ENCODE results near the gene C1orf141.
"Not testable (repeated sequence)": the region's sequence is repeated elsewhere in the genome, so short reads cannot be mapped to it uniquely, and the experiment has no call there.

The C1orf141 gene

DNA sequence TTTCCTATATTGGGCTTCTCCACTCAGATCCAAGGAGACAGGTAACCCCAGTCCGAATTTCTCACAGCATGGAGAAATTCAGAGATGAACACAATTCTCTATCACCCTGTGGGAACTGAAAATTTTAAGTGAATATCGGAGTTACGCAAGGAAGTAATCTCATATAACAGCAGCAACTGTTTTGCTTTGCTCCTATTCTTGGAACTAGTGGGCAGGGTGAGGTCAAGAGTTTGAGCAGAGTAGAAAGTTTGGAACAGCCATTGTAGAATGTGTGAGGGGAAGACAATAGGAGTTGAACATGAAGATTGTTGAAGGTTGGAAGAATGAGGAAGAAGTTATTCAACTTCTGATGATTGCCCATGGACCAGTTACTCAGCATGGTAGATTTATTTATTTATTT, 56.5 kb downstream of the C1orf141 start:
- no peak for DNase-seq

DNA sequence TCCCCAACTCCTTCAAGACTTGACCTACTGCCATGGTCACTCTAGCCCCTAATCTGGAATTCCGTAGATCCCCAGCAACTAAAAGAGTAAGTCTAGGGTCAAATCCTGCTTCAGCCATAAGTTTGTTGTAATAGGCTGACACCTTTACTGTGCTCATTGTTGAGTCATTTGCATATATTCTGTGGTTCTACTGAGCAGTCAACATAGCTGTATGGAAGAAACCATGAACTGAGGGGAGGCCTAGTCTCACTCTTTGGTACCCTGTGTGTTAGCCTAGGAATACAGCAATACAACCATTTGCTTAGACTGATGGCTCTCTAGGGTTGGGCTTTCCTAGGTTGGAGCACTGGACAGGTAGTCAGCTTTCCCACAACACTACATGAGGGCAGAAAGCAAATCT, 57.2 kb downstream of the C1orf141 start:
- no peak for DNase-seq

DNA sequence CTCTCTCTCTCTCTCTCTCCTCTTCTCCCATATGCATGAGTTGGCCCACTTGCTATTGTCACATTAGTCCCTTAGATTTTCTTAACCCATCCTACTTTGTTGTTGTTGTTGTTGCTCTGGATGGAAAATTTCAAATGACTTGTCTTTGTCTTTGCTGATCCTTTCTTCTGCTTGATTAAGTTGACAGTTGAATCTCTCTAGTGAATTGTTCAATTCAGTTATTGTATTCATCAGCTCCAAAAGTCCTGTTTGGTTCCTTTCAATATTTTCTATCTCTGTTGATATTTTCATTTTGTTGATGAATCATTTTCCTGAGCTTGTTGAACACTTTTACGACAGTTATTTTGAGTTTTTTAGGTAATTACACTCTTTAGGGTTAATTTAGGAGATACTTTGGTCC, 62.0 kb downstream of the C1orf141 start:
- DNase-seq = no peak

DNA sequence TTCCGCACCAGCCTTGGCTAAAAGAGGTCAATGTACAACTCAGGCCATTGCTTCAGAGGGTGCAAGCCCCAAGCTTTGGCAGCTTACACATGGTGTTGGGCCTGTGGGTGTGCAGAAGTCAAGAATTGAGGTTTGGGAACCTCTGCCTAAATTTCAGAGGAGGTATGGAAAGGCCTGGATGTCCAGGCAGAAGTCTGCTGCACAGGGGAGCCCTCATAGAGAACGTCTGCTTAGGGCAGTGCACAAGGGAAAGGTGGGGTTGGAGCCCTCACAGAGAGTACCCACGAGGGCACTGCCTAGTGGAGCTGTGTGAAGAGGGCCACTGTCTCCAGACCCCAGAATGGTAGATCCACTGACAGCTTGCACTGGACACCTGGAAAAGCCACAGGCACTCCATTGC, 67.1 kb downstream of the C1orf141 start:
- not testable (repeated sequence) for DNase-seq

DNA sequence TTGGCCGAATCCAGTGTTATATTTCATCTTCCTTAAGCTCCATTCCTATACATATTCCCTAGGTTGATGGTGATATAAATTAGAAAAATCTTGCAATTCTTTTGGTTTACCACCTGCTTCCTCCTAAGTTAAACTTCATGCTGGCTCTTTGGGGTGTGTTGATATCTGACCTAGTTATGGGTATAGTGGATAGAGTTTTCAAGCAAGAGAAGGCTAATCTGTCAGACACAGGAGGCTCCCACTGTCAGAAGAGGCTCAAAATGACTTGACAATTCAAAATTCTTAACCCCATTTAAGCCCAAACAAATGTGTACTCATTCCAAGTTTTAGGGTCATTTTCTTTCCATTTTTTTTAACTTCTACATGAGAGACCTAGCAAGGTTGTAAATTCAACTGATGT, 72.4 kb downstream of the C1orf141 start:
- no peak for DNase-seq

DNA sequence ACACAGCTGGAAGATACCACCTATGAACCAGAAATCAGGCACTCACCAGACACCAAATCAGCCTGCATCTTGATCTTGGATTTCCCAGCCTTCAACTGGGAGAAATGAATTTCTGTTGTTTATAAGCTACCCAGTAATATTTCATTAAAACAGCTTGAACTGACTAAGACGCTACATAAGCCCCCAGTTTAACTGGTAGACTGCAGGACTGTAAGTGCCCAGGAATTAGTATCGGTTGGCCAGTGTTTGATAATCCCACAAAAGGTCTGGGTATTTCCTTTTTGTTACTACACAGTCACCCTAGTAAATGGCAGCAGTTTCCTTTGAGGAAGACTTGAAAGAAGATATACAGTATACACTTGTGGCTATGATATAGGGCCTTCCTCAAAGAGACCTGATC, 73.5 kb downstream of the C1orf141 start:
- no peak for DNase-seq

DNA sequence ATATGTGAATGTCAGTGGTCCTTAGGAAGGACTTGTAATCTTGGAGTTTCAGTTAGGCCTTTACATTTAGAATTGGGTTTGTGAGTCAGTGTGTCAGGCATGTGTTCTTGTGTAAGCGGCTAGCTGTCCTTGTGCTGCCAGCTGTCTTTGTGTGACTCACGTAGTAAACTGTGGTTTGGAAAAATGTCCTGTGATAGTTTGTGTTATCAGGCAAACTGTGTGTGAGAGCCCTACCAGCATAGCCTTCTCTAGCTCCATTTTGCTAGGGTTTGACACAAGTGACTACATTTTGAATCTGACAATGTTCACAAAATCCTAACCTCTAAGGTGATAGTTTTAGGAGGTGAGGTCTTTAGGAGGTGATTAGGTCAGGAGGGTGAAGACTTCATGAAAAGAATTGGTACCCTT, 74.0 kb downstream of the C1orf141 start:
- DNase-seq = no peak

DNA sequence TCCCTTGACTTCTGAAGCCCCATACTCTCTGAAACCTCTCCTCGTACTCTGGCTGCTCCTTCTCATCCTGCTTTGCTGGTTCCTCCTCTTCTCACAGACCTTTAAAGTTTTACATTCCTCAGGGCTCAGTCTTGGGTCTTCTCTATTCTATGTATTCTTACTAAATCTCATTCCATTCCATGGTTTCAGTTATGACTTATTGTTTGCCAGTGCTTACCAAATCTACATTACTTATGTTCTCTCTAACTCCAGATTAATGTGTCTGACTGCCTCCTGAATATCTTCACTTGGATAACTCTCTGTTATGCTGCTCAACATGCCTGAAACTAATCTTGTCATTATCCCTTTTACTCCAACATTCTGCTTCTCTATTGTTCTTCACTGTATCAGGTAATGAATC, 75.4 kb downstream of the C1orf141 start:
- DNase-seq = no peak

DNA sequence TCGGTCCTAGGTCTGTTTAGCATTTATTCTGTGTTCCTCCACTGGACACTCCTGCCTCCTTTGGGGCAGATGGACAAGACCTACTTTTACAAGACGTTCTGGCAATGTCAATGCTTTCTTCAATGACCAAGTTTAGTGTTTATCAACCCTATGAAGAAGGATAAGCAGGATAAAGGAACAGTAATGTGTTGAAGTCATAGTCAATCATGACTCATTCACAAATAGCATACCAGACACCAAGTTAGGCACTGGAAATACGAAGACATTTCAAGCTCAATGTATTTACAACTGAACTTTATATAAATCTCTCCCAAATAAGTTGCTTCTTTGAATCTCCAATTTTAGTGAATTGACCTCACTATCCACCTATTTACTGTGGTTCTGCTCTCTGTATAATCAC, 76.0 kb downstream of the C1orf141 start:
- no peak for DNase-seq

DNA sequence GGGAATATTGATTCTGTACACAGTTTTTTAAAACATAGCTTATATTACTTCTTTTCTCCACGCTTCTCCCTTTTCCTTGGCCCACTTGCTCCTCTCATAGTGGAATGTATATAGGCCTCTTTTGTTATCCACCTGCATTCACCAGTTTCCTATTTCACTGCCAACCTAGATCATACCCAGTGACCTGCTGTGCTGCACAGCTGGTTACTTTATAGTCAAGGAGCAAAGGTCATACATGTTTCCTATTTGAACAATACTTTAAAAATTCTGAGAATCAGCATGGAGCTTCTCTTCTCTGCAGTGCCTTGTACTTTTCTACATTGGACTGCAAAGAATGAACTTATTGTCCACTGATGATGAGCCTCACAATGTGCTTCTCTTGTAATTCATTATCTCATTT, 76.5 kb downstream of the C1orf141 start:
- DNase-seq = no peak

DNA sequence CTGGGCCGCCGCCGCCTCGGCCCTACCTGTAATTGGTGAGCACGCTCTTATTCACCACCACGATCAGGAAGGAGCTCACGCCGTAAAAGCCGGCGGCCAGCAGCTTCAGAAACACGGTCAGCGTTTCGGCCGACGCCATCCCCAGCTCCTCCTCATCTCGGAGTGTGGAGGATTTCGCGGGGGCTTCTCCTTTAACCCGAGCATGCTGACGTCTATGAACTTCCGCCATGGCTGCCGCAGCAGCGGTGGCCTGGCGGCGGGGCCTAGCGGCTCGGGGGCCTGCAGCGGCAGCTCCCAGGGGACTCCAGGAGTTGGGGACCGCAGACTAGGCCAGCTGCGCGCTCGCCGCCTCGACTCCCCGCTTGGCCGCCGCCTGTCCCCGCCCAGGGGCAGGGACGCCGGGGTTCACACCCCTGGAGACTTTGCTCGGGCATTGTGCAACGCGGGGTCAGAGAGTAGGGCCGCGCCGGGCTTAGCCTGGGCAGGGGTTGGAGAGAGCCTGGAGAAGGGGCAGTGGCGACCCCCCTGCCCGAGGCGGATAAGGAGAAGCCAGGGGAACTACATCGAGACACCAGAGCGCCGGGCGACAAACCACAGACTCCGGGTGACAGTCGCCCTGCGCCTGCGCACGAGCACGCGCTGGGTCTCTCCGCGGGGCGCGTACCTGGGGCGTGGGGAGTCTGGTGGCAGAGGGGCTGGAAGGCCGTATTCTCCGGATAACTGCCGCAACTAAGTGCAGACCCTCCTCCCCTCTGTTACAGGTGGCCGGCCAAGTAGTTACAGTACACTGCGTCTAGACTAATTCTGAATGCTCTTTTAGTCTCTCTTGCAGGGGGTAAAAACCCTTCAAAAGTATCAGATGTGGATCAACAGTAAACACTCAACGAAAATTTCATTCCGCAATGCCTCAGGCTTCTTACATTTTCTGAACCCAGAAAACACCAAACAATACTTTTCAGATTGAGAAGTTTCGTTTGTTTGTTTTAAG, 80.7 kb downstream of the C1orf141 start, which contains the start of gene SLC35D1:
Gene SLC35D1 (minus strand): TSS at position 364 of the 988 bp plus-strand sequence. CDS start 135 bp downstream, at position 229.
- peak; percentile 79 for DNase-seq

DNA sequence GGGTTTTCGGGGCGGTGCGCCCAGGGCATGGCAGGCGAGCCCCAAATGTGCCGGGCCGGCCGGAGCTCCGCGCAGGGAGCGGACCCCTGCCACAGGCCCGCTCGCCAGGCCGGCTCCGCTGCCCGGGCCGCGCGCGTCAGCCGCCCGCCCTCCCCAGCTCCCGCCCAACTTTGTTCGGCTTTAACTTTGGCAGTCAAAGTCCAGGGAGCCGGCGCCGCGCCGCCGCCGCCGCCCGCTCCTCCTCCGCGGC, 81.3 kb downstream of the C1orf141 start:
- no peak for DNase-seq

DNA sequence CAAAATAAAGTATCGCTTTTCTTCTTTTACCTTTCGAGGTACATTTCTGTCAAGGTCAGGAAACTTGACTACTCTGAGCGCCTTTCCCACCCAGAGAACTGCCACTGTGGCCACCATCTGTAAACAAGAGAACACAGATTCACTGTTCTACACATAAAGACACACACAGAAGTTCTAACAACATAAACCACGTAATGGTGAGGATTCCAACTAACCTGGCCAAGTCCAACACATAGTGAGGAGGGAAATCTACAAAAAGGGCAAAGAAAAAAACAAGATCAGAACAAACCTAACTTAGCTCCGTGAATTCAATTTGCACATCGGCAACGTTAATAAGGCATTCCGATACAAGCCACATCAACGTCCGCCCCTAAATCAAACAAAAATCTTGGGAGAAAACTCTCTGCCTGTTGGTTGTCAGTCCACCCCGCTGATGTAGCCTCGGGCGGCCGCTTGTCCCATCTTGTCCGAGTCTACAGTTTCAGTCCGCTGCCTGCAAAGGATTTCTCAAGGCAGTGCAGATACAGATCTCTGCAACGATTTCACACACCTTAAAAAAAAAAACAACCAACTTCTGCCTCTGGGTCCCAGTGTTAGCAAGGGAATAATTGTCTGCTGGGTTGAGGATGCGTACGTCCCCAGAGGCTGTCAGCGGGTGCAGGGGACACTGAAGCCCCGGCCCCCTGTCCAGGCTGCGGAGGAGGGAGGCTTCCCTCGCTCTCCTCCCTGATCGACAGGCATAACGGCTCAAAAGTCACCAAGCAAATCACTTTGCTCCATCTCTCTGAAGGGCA, 81.8 kb downstream of the C1orf141 start:
- DNase-seq = peak; percentile 11

DNA sequence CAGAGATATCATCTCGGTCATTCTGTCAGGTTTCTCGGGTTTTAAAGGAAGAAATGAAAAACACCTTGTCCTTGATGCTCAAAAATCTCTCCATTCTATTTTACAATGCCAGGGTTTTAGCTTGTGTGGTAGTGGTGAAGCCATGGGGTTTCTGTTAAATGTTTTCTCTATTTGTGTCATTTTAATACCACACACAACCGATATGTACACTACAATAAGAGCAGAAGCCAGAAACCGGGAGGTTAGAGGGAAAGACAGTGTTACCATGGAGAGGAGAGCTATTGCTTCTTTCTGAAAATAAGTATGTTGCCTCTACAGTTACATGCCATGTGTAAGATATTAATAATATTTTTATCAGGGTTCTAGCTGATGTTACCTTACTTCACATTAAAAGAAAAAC, 83.6 kb downstream of the C1orf141 start:
- no peak for DNase-seq

DNA sequence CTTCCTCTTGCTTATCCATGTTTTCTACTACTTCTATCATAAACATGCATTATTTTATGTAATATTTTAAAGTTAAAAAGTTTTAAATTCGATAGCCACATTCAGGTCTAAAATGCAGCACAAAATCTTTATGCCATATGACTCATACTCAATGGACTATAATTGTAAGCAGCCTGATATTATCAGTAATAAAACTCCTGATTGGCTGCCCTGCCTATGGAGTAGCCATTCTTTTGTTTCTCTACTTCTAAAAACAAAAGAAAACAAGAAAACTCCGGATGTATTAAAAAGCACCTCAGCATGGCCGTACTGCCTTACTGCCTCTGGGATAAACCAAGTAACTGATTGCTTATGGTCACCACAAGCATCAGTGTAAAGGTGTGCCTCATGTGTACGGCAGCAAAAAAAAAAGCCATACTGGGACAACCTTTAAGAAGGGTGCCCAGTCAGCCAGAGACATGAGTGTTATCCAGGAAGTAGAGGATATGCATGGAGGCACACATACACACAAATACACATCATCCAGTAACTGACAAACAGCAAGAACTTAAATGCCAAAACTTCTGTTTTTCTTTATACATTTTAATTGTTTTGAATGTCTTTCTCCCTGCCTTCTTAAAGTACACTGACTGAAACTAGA, 90.0 kb downstream of the C1orf141 start:
- DNase-seq = no peak

DNA sequence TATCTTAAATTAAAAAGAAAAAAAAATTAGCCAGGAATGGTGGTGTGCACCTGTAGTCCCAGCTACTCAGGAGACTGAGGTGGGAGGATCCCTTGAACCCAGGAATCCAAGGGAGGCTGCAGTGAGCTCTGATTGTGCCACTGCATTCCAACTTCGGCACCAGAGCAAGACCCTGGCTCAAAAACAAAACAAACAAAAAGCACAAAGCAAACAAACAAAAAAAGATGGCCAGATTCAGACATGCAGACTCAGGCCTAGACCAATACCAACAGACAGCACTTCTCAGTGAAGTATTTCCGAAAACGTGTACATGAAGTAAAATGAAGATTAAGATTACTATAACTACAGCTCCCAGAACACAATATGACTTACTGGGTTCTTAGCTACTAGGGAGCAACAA, 91.4 kb downstream of the C1orf141 start:
- DNase-seq = no peak
